Smooth muscle cell (in vitro differentiated cells): Measurements from ENCODE around the gene SULF2. TPM values are rescaled to one million over a fixed set of nuclear protein-coding genes. Genes with fewer than 3 reads are reported as not detected.

Experiments
- DNase-seq: peaks from one replicate; lab custom pipeline; 2025; ENCODE audit not compliant: unreplicated experiment; lab: John Stamatoyannopoulos, UW
- H2AFZ ChIP-seq: fragments of 200-600 bp; sonication (generic); 2 replicates; pipeline ENCODE4 v1.6.0; 2016; ENCODE audit warnings: antibody characterized with exemption, low read depth, mild to moderate bottlenecking
- H3F3A ChIP-seq: fragments of 200-600 bp; sonication (generic); 2 replicates; pipeline ENCODE4 v1.6.0; 2017; ENCODE audit warnings: antibody characterized with exemption, low read depth
- H3K27ac ChIP-seq: fragments of 200-600 bp; sonication (generic); 2 replicates; pipeline ENCODE4 v1.5.1; 2016; ENCODE audit warnings: low read depth, mild to moderate bottlenecking
- H3K27me3 ChIP-seq: fragments of 200-600 bp; sonication (generic); 2 replicates; pipeline ENCODE4 v1.6.1; 2016; ENCODE audit warnings: low read depth, mild to moderate bottlenecking
- H3K36me3 ChIP-seq: fragments of 200-600 bp; sonication (generic); 2 replicates; pipeline ENCODE4 v1.5.1; 2016; ENCODE audit warnings: low read depth
- H3K4me1 ChIP-seq: fragments of 200-600 bp; sonication (generic); 2 replicates; pipeline ENCODE4 v1.5.1; 2016; ENCODE audit warnings: low read depth
- H3K4me2 ChIP-seq: fragments of 200-600 bp; sonication (generic); 2 replicates; pipeline ENCODE4 v1.6.0; 2016; ENCODE audit warnings: mild to moderate bottlenecking
- H3K4me3 ChIP-seq: fragments of 200-600 bp; sonication (generic); 2 replicates; pipeline ENCODE4 v1.5.1; 2016; ENCODE audit warnings: mild to moderate bottlenecking
- H3K79me2 ChIP-seq: fragments of 200-600 bp; sonication (generic); 2 replicates; pipeline ENCODE4 v1.6.0; 2016; ENCODE audit warnings: low read depth, mild to moderate bottlenecking
- H3K9ac ChIP-seq: fragments of 200-600 bp; sonication (generic); 2 replicates; pipeline ENCODE4 v1.6.0; 2016; ENCODE audit warnings: low read depth
- H3K9me3 ChIP-seq: fragments of 200-600 bp; sonication (generic); replicated peaks from 2 replicates; pipeline ENCODE4 v1.5.1; 2016; ENCODE audit warnings: low read depth
- H4K20me1 ChIP-seq: fragments of 200-600 bp; sonication (generic); 2 replicates; pipeline ENCODE4 v1.6.0; 2016; ENCODE audit warnings: low read depth
- WGBS: methylation state at CpG from one replicate; pipeline ENCODE4 v1.1.7; 2016; ENCODE audit warnings: low lambda C conversion rate; 5-methylcytosine and 5-hydroxymethylcytosine counted together
- polyA plus RNA-seq: library from polyadenylated mRNA; unstranded; fragments of >200 nt; fragmentation: Nextera tagmentation; extraction: Ambion mirVana; gene quantifications from 2 replicates; pipeline ENCODE4 v1.2.1, GENCODE V29; 2016
- total RNA-seq: library from RNA; depleted of rRNA; stranded (reverse); fragments of >200 nt; gene quantifications from 2 replicates; pipeline ENCODE4 v1.2.3, GENCODE V29; 2014
- TF ChIP-seq, protein P1 (sequence below): fragments of 200-600 bp; sonication (generic); IDR thresholded peaks from 2 replicates; pipeline ENCODE4 v1.5.1; 2017; ENCODE audit warnings: borderline replicate concordance, mild to moderate bottlenecking, antibody characterized with exemption; ENCODE audit not compliant: insufficient read depth, poor library complexity, severe bottlenecking

SULF2 gene
- total and polyA plus RNA-seq, 2 experiments from 2014 or later, result 109 to 144 TPM

DNA sequence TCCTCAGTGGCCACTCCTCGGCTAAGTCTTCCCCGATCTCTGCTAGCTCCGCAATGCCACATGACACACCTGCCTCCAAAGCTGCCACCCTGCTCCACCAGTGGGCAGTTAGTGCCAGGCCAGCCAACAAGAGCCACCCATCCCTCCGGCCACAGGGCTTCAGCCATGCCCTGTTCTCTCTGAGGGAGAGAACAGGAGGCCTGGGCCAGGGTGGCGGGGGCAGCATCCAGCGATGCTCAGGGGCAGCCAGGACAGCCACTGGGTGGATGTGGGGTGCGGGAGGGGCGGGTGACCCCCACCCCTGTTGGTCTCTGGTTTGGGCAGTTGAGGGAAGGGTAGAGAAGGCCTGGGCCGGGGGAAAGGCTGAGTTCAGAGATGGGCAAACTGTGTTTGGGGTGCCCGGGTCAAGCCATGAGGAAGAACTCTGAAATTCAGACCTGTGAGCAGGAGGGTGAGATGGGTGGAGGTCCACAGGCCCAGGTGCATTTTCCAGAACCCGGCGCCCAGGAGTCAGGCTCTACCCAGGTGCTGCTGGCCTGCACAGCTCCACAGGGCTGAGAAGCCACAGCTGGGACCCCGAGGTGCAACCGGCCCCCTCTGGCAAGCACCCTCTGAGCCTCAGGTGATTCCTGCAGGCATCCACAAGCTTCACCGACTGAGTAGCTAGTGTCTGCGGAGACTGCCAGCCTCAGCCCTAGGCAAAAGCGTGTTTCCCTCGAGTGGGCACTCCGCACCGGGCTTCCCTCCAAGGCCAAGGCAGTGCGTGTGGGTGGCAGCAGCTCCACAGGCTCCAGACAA is 91.1 kb downstream of the SULF2 start:
- Histone ChIP-seq H3K4me3 (no peak overlapping the region), H2AFZ (no peak overlapping the region), H3K79me2 (no peaks in the 10 kb centered on the region), H3K9ac (no peak overlapping the region), H3K36me3 (peaks cover 11% of the 10 kb centered on the region), H3K27ac (no peak overlapping the region), H3K27me3 (no peaks in the 10 kb centered on the region), H4K20me1 (no peaks in the 10 kb centered on the region), H3K9me3 (peaks cover 20% of the 10 kb centered on the region), H3F3A (peaks cover 5% of the 10 kb centered on the region), H3K4me1 (no peaks in the 10 kb centered on the region), H3K4me2 (no peak overlapping the region)
- 96% methylated on average over 21 of the region's 21 CpGs for WGBS
- TF ChIP-seq, protein P1, sequence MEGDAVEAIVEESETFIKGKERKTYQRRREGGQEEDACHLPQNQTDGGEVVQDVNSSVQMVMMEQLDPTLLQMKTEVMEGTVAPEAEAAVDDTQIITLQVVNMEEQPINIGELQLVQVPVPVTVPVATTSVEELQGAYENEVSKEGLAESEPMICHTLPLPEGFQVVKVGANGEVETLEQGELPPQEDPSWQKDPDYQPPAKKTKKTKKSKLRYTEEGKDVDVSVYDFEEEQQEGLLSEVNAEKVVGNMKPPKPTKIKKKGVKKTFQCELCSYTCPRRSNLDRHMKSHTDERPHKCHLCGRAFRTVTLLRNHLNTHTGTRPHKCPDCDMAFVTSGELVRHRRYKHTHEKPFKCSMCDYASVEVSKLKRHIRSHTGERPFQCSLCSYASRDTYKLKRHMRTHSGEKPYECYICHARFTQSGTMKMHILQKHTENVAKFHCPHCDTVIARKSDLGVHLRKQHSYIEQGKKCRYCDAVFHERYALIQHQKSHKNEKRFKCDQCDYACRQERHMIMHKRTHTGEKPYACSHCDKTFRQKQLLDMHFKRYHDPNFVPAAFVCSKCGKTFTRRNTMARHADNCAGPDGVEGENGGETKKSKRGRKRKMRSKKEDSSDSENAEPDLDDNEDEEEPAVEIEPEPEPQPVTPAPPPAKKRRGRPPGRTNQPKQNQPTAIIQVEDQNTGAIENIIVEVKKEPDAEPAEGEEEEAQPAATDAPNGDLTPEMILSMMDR, result no peak
- DNase-seq, result no peak

DNA sequence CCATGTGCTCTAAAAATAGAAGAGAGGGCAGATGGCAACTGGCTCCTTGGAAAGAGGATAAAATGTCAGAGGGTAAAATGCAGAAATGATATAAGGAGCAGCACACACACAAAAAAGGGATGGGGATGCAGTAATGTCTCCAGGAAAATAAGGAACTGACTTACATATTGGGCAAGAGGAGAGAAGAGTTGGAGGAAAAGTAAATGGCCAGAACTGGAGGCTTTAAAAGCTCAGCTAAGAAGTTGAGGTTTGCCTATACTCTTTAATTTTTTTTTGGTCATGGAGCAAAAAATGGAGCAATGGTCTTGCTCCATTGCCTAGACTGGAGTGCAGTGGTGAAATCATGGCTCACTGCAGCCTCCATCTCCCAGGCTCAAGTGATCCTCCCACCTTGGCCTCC is 93.7 kb downstream of the SULF2 start:
- no peaks in the 10 kb centered on the region for H3K79me2 ChIP-seq
- peaks cover 11% of the 10 kb centered on the region for H3K36me3 ChIP-seq
- no peak overlapping the region for H3K4me2 ChIP-seq
- H4K20me1 ChIP-seq, result no peaks in the 10 kb centered on the region
- no peaks in the 10 kb centered on the region for H3K27me3 ChIP-seq
- no peaks in the 10 kb centered on the region for H3K4me1 ChIP-seq
- H2AFZ ChIP-seq, result no peak overlapping the region
- H3K27ac ChIP-seq, result no peak overlapping the region
- H3K9me3 ChIP-seq, result peaks cover 20% of the 10 kb centered on the region
- DNase-seq, result no peak
- H3K9ac ChIP-seq, result no peak overlapping the region
- no peak overlapping the region for H3K4me3 ChIP-seq
- TF ChIP-seq, protein P1, result no peak
- H3F3A ChIP-seq, result peaks cover 5% of the 10 kb centered on the region

DNA sequence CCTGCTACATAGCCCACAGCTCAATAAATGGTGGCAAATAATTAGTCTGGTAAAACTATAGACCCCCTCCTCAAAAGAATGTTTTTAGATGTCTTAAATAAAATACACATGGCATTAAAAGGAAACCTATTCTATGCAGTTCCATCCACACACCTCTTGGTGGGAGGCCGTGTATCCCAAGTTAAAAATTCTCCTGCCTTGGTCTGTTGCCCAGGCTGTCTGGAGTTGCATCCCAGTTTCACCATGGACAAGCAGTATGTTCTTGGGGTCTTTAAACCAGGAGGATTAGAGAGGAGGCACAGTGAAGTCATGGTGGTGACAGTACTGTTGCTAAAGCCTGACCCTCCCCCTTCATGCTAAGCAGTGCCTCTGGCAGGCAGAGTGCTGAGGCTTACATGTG is 95.5 kb downstream of the SULF2 start:
- TF ChIP-seq, protein P1, result no peak
- Histone ChIP-seq H3K79me2 (no peaks in the 10 kb centered on the region), H3K36me3 (peaks cover 11% of the 10 kb centered on the region), H3K27me3 (no peaks in the 10 kb centered on the region), H3F3A (no peaks in the 10 kb centered on the region), H3K4me2 (no peak overlapping the region), H3K4me1 (no peaks in the 10 kb centered on the region), H3K4me3 (no peak overlapping the region), H2AFZ (no peak overlapping the region), H3K9ac (no peak overlapping the region), H3K27ac (no peak overlapping the region), H4K20me1 (no peaks in the 10 kb centered on the region), H3K9me3 (peaks cover 20% of the 10 kb centered on the region)
- 91% methylated on average over 1 of the region's 1 CpG for WGBS
- no peak for DNase-seq
